NCI-H1694 treated with DMSO at 0.1 percent for 48 hours (cell line): ENCODE measurements around the gene BCL7A.
"Not testable (repeated sequence)": the region's sequence is repeated elsewhere in the genome, so short reads cannot be mapped to it uniquely, and the experiment has no call there.

Experiments
- DNase-seq: peaks from one replicate; lab custom pipeline; 2025; lab: John Stamatoyannopoulos, UW

Gene BCL7A

DNA sequence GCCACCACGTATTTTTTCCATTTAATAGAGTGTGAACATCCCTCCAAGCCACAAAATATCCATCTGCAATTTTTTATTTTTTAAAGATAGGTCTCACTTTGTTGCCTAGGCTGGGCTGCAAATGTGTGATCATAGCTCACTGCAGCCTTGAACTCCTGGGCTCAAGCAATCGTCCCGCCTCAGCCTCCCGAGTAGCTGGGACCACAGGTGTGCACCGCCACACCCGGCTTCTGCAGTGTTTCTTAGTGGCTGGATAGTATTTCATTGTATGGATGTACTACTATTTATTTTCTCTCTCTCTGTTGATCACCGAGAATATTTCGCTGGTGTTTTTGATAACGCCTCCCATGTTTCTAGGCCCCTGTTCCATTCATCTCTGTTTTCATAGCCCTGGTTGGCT lies 74.3 kb downstream of the BCL7A start:
- DNase-seq: no peak

DNA sequence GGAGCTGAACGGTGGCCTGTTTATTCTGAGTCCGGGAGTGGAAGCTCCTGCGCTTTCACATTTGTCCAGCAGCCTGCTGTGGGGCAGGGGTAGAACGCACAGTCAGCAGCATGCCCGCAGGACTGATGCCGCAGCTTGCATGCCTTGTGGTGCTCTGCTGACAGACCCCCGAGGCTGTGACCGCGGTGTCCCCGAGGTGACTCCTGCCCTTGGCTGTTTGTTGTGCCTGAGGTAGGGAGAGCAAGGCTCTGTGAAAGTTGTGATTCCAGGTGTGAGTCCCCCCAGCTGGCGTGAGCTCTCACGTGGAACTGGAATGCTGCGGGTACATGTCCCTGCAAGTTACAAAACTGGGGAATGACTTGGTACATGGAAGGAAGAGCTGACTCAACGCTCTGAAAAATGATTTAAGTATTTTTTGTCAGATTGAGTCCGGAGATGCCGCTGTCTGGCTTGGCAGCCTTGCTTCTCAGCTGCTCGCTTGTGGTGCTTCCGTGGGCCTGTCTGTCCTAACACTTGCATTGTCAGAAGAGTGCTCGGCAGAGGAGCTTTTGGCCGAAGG lies 75.0 kb downstream of the BCL7A start:
- no peak for DNase-seq

- no peak for DNase-seq
These were observed 75.9 kb downstream of the BCL7A start for GRCh38 chr12:122097584-122097926.

- DNase-seq: peak; percentile 11
These were observed 76.5 kb downstream of the BCL7A start for GRCh38 chr12:122097927-122098756.

DNA sequence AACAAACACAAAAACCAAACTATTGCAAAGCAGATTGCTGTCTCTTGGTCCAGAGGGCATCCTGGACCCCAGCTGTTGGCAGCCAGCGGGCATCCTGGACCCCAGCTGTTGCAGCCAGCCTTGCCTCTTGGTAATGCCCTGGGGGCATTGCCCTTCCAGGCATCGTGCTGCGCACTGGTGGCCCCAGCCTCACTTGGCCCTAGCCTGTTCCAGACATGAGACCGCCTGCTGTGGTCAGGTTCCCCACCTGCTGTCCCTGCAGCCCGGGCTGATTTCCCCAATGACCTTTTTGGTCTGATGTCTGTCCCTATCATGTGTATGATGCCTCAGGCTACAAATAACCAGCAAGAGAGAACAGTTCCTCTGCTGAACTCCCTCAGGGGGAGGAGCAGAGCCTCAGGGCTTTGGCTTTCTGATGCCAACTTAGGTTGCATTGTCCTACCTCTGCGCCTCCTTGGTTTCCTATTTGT lies 77.6 kb downstream of the BCL7A start:
- no peak for DNase-seq

DNA sequence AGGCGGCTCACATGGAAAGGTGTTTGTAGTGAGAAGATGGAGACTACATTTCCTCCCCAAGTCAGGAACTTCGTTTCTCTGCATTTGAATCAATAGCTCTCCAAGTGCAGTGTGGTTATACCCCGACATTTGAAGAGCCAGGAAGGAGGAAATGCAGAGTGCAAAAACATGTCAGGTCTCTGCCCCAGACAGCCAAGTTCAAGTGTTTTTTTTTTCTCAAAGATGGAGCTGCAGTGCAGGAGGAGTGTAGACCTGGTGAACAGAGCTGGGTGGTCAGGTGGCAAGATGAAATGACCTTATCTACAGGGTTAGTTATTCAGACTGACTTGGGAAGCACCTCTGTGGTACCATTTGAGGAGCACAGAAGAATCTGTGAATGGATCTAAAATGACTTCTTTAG lies 78.2 kb downstream of the BCL7A start:
- DNase-seq: no peak

DNA sequence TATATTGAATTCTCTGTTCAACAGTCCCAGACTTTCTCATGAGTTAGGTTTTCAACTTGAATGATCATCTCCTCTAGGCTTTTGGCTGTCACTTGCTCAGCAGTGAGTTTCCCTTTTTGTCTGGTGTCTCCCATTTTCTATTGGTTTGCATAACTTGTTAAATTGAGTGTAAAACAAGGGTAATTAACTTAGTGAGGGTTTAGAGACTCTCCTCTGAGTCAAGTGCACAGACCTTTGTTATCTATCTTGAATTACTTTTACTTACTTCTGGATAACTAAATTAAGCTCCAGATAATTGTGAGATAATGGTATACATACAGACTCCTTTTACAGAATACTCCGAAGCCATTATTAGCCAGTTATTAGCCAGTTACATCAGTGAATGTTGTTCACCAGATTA lies 78.9 kb downstream of the BCL7A start:
- DNase-seq: no peak

- no peak for DNase-seq
These were observed 80.6 kb downstream of the BCL7A start for GRCh38 chr12:122102331-122102730.

DNA sequence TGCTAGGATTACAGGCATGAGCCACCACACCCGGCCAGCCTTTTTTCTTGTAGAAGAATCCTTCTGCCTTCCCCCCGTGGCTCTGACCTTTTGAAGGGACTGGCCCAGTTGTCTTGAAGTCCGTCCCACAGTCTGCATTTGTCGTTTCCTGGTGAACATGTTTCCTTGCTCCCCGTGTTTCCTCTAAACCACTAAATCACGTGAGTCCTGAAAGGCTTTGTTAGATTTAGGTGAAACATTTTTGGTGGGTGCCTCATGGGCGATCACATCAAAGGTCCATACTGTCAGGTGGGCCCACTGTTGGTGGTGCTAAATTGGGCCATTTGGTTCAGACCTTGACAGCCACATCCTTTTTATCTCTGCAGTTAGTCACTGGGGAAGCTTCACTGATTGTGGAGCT lies 83.2 kb downstream of the BCL7A start:
- no peak for DNase-seq

DNA sequence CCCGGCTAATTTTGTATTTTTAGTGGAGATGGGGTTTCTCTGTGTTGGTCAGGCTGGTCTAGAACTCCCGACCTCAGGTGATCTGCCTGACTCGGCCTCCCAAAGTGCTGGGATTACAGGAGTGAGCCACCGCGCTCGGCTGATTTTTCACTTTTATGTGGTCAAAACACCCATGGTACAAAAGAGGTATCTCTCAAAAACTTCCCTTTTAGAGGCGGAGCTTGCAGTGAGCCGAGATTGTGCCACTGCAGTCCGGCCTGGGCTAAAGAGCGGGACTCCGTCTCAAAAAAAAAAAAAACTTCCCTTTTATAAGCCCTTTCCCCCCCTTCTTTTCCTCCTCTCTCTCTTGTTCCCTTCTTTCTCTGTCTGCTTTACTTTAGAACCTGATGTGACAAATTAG lies 83.8 kb downstream of the BCL7A start:
- DNase-seq: not testable (repeated sequence)

GRCh38 chr12:122106843-122107242 lies 85.2 kb downstream of the BCL7A start:
- DNase-seq: no peak

DNA sequence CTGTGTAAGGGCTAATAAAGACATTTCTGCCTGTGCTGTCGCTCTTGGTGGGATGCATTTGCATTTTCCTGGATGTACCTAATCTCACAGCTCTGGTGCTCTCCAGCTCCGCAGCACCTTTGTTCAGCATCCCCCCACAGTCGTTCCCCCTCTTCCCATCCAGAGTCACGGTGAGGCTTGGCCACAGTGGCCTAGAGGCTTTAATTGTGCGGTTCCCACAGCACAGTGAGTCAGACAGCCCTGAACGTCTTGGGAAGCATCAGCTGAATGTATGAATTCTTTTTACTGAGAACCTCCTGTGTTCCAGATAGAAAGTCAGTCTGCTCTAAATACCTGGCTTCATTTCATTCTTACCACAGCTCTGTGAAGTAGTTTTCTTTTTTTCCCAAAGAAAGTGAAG lies 85.6 kb downstream of the BCL7A start:
- DNase-seq: no peak

GRCh38 chr12:122111089-122111641 lies 89.5 kb downstream of the BCL7A start:
- no peak for DNase-seq
